Epithelial cell of proximal tubule (primary cell): ENCODE results near the gene TMEM170A. TPM values are rescaled to one million over a fixed set of nuclear protein-coding genes. Genes with fewer than 3 reads are reported as not detected.

Experiments
- DNase-seq: peaks from one replicate; pipeline ENCODE4 v3.0.0-alpha.2; 2011; ENCODE audit warnings: low read depth
- H3K4me3 ChIP-seq: 2 replicates; pipeline ENCODE4 v1.5.1; 2011; ENCODE audit warnings: low read depth, mild to moderate bottlenecking, low read length
- CTCF ChIP-seq: conservative IDR thresholded peaks from 2 replicates; pipeline ENCODE4 v1.5.1; 2012; ENCODE audit warnings: low read depth, mild to moderate bottlenecking, low read length
- total RNA-seq: library from RNA; depleted of rRNA; stranded (reverse); fragments of >200 nt; gene quantifications from 2 replicates; pipeline ENCODE4 v1.2.3, GENCODE V29; 2015

Gene TMEM170A
- total RNA-seq, 1 donor from 2014 or later = 28.8 TPM

GRCh38 chr16:75486676-75487313 is 22.3 kb upstream of the TMEM170A start:
- no peak for TF ChIP-seq CTCF
- DNase-seq = no peak
- no peak overlapping the region for H3K4me3 ChIP-seq

GRCh38 chr16:75486014-75486675 is 21.7 kb upstream of the TMEM170A start:
- no peak for TF ChIP-seq CTCF
- H3K4me3 ChIP-seq = no peak overlapping the region
- DNase-seq = no peak

- TF ChIP-seq CTCF = no peak
- DNase-seq = no peak
- no peak overlapping the region for H3K4me3 ChIP-seq
Observed at GRCh38 chr16:75485230-75486013, 20.9 kb upstream of the TMEM170A start.

GRCh38 chr16:75483222-75483621 is 18.7 kb upstream of the TMEM170A start:
- no peak for TF ChIP-seq CTCF
- peak; percentile 46 for DNase-seq
- H3K4me3 ChIP-seq = no peak overlapping the region

GRCh38 chr16:75482434-75483205 is 18.1 kb upstream of the TMEM170A start:
- no peak overlapping the region for H3K4me3 ChIP-seq
- DNase-seq = no peak
- no peak for TF ChIP-seq CTCF

- no peak for TF ChIP-seq CTCF
- DNase-seq = no peak
- H3K4me3 ChIP-seq = no peak overlapping the region
Observed at GRCh38 chr16:75481475-75481874, 17.0 kb upstream of the TMEM170A start.
